Endothelial cell of umbilical vein (primary cell): ENCODE results near the gene CDC42EP3. TPM values are rescaled to one million over a fixed set of nuclear protein-coding genes. Genes with fewer than 3 reads are reported as not detected.

Source experiments
- BruUV-seq: library from RNA; stranded (reverse); fragments of 400-500 nt; replicated peaks from 2 replicates; lab custom pipeline; 2021; lab: Mats Ljungman, UMichigan
- CTCF ChIA-PET: fragments of 300-600, 350-600 bp; sonication (Branson Sonifier 250); formaldehyde crosslinking; loops from one replicate; lab custom pipeline; 2021; ENCODE audit warnings: antibody characterized with exemption, inconsistent platforms; lab: Charles Lee
- POLR2A ChIA-PET: fragments of 300-600, 350-600 bp; sonication (Branson Sonifier 250); formaldehyde crosslinking; loops from one replicate; lab custom pipeline; 2021; ENCODE audit warnings: antibody characterized with exemption, inconsistent platforms; lab: Charles Lee
- DNase-seq: peaks from one replicate; pipeline ENCODE4 v3.0.0-alpha.2; 2011; ENCODE audit warnings: low read depth, low spot score
- FAIRE-seq: peaks from 2 replicates; lab custom pipeline; 2011; peaks lifted over from hg19 to GRCh38; lab: Jason Lieb, UNC
- H2AFZ ChIP-seq: 2 replicates; pipeline ENCODE4 v1.6.0; 2012; ENCODE audit warnings: low read depth, low read length, control low read depth, inconsistent platforms
- H3K27ac ChIP-seq: 2 replicates; pipeline ENCODE4 v1.5.1; 2011; ENCODE audit warnings: low read depth, mild to moderate bottlenecking, control low read depth, low read length, moderate library complexity; ENCODE audit not compliant: insufficient read depth
- H3K27me3 ChIP-seq, 2 experiments: 2 replicates each; pipeline versions ENCODE4 v1.6.0 to v1.6.1; 2011; ENCODE audit warnings: low read length in 2 of 2, mixed read lengths in 1 of 2; ENCODE audit not compliant: control insufficient read depth in 2 of 2, insufficient read depth in 2 of 2
- H3K36me3 ChIP-seq, 2 experiments: 2 replicates in 1 of 2; 3 replicates in 1 of 2; pipeline ENCODE4 v1.5.1; 2011; ENCODE audit warnings: low read length in 2 of 2, mild to moderate bottlenecking in 1 of 2, moderate library complexity in 1 of 2; ENCODE audit not compliant: control insufficient read depth in 2 of 2, insufficient read depth in 2 of 2; ENCODE audit errors: extremely low read depth in 1 of 2
- H3K4me1 ChIP-seq: 3 replicates; pipeline ENCODE4 v1.5.1; 2011; ENCODE audit warnings: mild to moderate bottlenecking, low read length; ENCODE audit not compliant: control insufficient read depth, insufficient read depth; ENCODE audit errors: extremely low read depth
- H3K4me2 ChIP-seq: 2 replicates; pipeline ENCODE4 v1.6.1; 2011; ENCODE audit warnings: low read length, control low read depth, mixed read lengths; ENCODE audit not compliant: insufficient read depth
- H3K4me3 ChIP-seq, 3 experiments: fragments of 200-600 bp in 1 of 3; sonication (generic), shearing (Covaris generic) in 1 of 3; replicated peaks in 1 of 3; 2 replicates each; pipeline ENCODE4 v1.5.1; 2011 to 2016; ENCODE audit warnings: control low read depth in 3 of 3, low read length in 3 of 3, mild to moderate bottlenecking in 2 of 3, inconsistent platforms in 1 of 3, low read depth in 1 of 3, moderate library complexity in 1 of 3; ENCODE audit not compliant: insufficient read depth in 1 of 3
- H3K79me2 ChIP-seq: 2 replicates; pipeline ENCODE4 v1.6.0; 2012; ENCODE audit warnings: low read length, inconsistent platforms; ENCODE audit not compliant: control insufficient read depth, insufficient read depth
- H3K9ac ChIP-seq: replicated peaks from 2 replicates; pipeline ENCODE3; 2011; ENCODE audit warnings: low read length, control low read depth; ENCODE audit not compliant: insufficient read depth; ENCODE audit errors: extremely low read depth
- H3K9me1 ChIP-seq: replicated peaks from 3 replicates; pipeline ENCODE4 v1.6.0; 2011; ENCODE audit warnings: mild to moderate bottlenecking, low read length; ENCODE audit not compliant: control insufficient read depth, insufficient read depth; ENCODE audit errors: extremely low read depth
- H3K9me3 ChIP-seq: replicated peaks from 2 replicates; pipeline ENCODE4 v1.5.1; 2012; ENCODE audit warnings: low read length, inconsistent platforms; ENCODE audit not compliant: control insufficient read depth, insufficient read depth
- H4K20me1 ChIP-seq: replicated peaks from 2 replicates; pipeline ENCODE3; 2011; ENCODE audit warnings: mild to moderate bottlenecking, low read length; ENCODE audit not compliant: control insufficient read depth, insufficient read depth; ENCODE audit errors: extremely low read depth
- EZH2 ChIP-seq: IDR thresholded peaks from 2 replicates; pipeline ENCODE4 v1.6.1; 2012; ENCODE audit warnings: borderline replicate concordance, low read depth, mild to moderate bottlenecking, moderate library complexity, low read length, inconsistent platforms; ENCODE audit not compliant: severe bottlenecking
- FOS ChIP-seq: IDR thresholded peaks from 2 replicates; pipeline ENCODE4 v1.6.1; 2011; ENCODE audit warnings: mild to moderate bottlenecking, low read length, moderate library complexity, borderline replicate concordance; ENCODE audit not compliant: insufficient read depth
- GATA2 ChIP-seq: IDR thresholded peaks from 2 replicates; pipeline ENCODE4 v1.7.0; 2011; ENCODE audit warnings: low read depth, mild to moderate bottlenecking, moderate library complexity, mixed read lengths, low read length; ENCODE audit not compliant: insufficient read length, insufficient read depth
- JUN ChIP-seq: IDR thresholded peaks from 2 replicates; pipeline ENCODE4 v1.6.1; 2011; ENCODE audit warnings: borderline replicate concordance, low read depth; ENCODE audit not compliant: insufficient read length, insufficient read depth
- MYC ChIP-seq: IDR thresholded peaks from one replicate; pipeline ENCODE4 v1.6.1; 2011; ENCODE audit warnings: mild to moderate bottlenecking, low read depth, low read length
- POLR2A ChIP-seq: IDR thresholded peaks from 2 replicates; pipeline ENCODE4 v1.6.1; 2012; ENCODE audit warnings: low read depth, mild to moderate bottlenecking, control low read depth, low read length
- POLR2AphosphoS5 ChIP-seq: IDR thresholded peaks from 2 replicates; pipeline ENCODE4 v1.6.1; 2012; ENCODE audit warnings: low read depth, mild to moderate bottlenecking, control low read depth, low read length, moderate library complexity; ENCODE audit not compliant: insufficient read depth
- dilution Hi-C: fragments of 300-500 bp; cut with MboI; formaldehyde crosslinking; loops from one replicate; pipeline ENCODE4 v1.15.0; 2019; ENCODE audit warnings: low sequenced_read_pairs; ENCODE audit not compliant: extremely low pct_ligation_motif_present
- intact Hi-C: fragments of 100-400 bp; cut with micrococcal nuclease; formaldehyde crosslinking; loops from one replicate; pipeline ENCODE4 v1.10.0; 2022
- polyA plus RNA-seq, 4 experiments: library from polyadenylated mRNA; depleted of rRNA in 3 of 4; stranded (reverse) in 3 of 4; unstranded in 1 of 4; fragments of >200 nt; gene quantifications; 2 replicates each; pipeline versions ENCODE4 v1.2.1 to v1.2.3, GENCODE V29; 2011 to 2012; ENCODE audit warnings: missing spikeins in 1 of 4
- total RNA-seq: library from RNA; stranded (reverse); gene quantifications from 2 replicates; pipeline ENCODE4 v1.2.3, GENCODE V29; 2021
- TF ChIP-seq, protein P1 (sequence below), 2 donors: IDR thresholded peaks; 1 replicate in 1 of 2; 2 replicates in 1 of 2; pipeline ENCODE4 v1.5.1; 2011; ENCODE audit warnings: low read length in 2 of 2, mild to moderate bottlenecking in 2 of 2, moderate library complexity in 2 of 2, control low read depth in 1 of 2, inconsistent platforms in 1 of 2, low read depth in 1 of 2; ENCODE audit not compliant: insufficient read depth in 1 of 2; ENCODE audit errors: extremely low read depth in 1 of 2
- TF ChIP-seq, protein P2 (sequence below): IDR thresholded peaks from 2 replicates; pipeline ENCODE4 v1.6.1; 2011; ENCODE audit not compliant: insufficient read depth, insufficient read length

CDC42EP3 gene
- total and polyA plus RNA-seq, 2 donors (not counting 3 experiments of a cell fraction or from before 2014, with no cell fraction given): 14.6 to 54.7 TPM

DNA sequence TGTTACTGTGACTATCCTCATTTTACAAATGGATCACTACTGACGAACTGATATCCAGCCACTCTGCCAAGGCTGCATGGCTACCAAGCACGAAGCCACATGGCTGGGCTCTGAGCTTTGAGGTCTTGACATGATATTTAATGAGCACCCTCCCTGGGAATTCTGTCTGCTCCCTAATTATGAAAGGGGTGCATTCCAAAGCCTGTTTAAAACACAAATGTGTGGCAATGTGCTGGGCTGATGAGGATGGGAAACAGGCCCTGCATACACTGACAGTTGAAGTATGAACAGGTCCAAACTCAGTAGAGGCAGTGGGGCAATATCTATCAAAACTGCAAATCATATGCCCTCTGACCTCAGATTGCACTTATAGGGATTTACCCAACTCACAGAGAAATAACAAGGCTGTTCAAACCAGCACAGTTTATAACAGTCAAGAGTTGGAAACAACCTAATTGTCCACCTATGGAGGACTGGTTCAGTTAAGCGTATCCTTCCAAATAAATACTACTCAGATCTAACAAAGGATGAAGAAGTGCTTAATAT lies 20.8 kb downstream of the CDC42EP3 start:
- H3K27me3 ChIP-seq: no peaks in the 10 kb centered on the region
- H3K9ac ChIP-seq: no peak overlapping the region
- intact Hi-C loops (loop anchor here (10.0 kb wide), 1 partner anchor 326 kb away; the partner anchor contains the start of gene PRKD3), dilution Hi-C loops (no loop called here)
- no peaks in the 10 kb centered on the region for H4K20me1 ChIP-seq
- H3K4me1 ChIP-seq: peaks cover 80% of the 10 kb centered on the region
- POLR2A ChIA-PET: no interaction called here
- BruUV-seq: no TSS peak
- CTCF ChIA-PET: no interaction called here
- no peaks in the 10 kb centered on the region for H3K9me3 ChIP-seq
- H3K79me2 ChIP-seq: peaks cover 84% of the 10 kb centered on the region
- H3K9me1 ChIP-seq: no peaks in the 10 kb centered on the region
- DNase-seq (no peak), FAIRE-seq (no peak)
- H3K4me3 ChIP-seq: no peak overlapping the region
- H2AFZ ChIP-seq: no peak overlapping the region
- peaks cover 0 to 3% of the 10 kb centered on the region in 2 experiments for H3K36me3 ChIP-seq
- TF ChIP-seq POLR2AphosphoS5 (no peak), POLR2A (no peak), EZH2 (no peak), JUN (no peak), GATA2 (no peak), MYC (no peak), FOS (no peak)
- TF ChIP-seq, protein P1, sequence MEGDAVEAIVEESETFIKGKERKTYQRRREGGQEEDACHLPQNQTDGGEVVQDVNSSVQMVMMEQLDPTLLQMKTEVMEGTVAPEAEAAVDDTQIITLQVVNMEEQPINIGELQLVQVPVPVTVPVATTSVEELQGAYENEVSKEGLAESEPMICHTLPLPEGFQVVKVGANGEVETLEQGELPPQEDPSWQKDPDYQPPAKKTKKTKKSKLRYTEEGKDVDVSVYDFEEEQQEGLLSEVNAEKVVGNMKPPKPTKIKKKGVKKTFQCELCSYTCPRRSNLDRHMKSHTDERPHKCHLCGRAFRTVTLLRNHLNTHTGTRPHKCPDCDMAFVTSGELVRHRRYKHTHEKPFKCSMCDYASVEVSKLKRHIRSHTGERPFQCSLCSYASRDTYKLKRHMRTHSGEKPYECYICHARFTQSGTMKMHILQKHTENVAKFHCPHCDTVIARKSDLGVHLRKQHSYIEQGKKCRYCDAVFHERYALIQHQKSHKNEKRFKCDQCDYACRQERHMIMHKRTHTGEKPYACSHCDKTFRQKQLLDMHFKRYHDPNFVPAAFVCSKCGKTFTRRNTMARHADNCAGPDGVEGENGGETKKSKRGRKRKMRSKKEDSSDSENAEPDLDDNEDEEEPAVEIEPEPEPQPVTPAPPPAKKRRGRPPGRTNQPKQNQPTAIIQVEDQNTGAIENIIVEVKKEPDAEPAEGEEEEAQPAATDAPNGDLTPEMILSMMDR (IDR thresholded peaks at IDR 0.05; ENCODE audit: extremely low read depth in 1 of 2, insufficient read depth in 1 of 2, low read depth in 1 of 2, low read length in 2 of 2): no peak
- TF ChIP-seq, protein P2, sequence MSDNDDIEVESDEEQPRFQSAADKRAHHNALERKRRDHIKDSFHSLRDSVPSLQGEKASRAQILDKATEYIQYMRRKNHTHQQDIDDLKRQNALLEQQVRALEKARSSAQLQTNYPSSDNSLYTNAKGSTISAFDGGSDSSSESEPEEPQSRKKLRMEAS: no peak
- H3K4me2 ChIP-seq: no peak overlapping the region
- H3K27ac ChIP-seq: peak overlapping the region; percentile 14
